D721Med (cell line): ENCODE data around the gene CYSTM1.

ENCODE experiments used
- DNase-seq: peaks from one replicate; pipeline ENCODE4 v3.0.0; 2011; ENCODE audit warnings: low spot score; ENCODE audit not compliant: insufficient read length
- FAIRE-seq: peaks from 2 replicates; lab custom pipeline; 2011; peaks lifted over from hg19 to GRCh38; lab: Jason Lieb, UNC
- TF ChIP-seq, protein P1 (sequence below): IDR thresholded peaks from 2 replicates; pipeline ENCODE4 v1.5.1; 2012; ENCODE audit warnings: mild to moderate bottlenecking, control low read depth; ENCODE audit not compliant: insufficient read depth; ENCODE audit errors: missing control alignments

The CYSTM1 gene

DNA sequence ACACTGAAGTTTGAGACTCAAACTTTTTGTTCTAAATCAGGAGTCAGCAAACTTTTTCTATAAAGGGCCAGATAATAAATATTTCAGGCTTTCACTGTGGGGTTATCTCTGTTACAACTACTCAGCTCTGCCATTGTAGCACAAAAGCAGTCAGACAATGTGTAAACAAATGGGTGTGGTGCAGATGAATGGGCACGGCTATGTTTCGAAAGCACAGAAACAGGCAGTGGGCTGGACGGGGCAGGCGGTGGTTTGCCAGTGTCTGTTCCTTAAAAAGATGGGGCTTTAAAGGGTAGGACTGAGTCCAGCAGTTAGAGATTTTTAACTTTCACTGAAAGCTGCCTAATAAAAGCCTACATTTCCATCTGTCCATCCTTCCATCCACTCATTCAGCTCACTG is 79.0 kb downstream of the CYSTM1 start:
- FAIRE-seq (no peak), DNase-seq (no peak)
- TF ChIP-seq, protein P1, sequence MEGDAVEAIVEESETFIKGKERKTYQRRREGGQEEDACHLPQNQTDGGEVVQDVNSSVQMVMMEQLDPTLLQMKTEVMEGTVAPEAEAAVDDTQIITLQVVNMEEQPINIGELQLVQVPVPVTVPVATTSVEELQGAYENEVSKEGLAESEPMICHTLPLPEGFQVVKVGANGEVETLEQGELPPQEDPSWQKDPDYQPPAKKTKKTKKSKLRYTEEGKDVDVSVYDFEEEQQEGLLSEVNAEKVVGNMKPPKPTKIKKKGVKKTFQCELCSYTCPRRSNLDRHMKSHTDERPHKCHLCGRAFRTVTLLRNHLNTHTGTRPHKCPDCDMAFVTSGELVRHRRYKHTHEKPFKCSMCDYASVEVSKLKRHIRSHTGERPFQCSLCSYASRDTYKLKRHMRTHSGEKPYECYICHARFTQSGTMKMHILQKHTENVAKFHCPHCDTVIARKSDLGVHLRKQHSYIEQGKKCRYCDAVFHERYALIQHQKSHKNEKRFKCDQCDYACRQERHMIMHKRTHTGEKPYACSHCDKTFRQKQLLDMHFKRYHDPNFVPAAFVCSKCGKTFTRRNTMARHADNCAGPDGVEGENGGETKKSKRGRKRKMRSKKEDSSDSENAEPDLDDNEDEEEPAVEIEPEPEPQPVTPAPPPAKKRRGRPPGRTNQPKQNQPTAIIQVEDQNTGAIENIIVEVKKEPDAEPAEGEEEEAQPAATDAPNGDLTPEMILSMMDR: no peak

DNA sequence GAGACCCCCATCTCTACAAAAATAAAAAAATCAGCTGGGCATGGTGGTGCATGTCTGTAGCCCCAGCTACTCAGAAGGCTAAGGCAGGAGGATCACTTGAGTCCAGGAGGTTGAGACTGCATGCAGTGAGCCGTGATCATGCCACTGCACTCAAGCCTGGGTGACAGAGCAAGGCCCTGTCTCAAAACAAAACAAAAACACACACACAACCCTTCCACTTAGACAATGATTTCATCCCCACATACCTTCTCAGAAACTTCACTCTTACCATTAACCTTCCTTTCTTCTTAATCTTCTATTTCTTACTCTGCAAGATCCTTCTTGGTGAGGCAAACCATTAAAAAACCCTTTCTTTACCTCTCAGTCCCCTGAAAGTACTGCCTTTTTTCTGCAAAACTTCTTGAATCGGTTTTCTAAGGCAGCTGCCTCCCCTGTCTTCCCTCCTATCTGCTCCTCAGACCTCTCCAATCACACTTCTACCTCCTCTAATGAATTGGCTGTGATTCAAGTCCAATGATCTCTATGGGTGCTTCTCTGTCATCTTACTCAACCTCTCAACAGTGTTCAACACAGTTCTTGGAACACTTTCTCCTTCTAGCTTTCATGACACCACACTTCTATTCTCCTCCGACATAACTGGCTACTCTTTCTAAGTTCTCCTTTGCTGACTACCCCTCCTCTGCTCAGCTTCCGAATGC is 80.6 kb downstream of the CYSTM1 start:
- no peak for DNase-seq
- FAIRE-seq: no peak
- TF ChIP-seq, protein P1: no peak

DNA sequence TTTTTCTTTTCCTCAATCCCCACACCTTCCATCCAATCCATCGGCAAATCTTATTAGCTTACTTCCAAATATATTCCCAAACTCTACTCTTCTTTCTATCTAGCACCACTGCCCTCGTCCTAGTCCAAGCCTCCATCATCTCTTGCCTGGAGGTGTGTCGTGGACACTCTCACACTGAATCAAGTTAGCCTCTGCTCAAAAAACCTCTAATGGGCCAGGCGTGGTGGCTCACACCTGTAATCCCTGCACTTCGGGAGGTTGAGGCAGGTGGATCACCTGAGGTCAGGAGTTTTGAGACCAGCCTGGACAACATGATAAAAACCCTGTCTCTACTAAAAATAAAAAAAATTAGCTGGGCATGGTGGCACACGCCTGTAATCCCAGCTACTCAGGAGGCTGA is 81.7 kb downstream of the CYSTM1 start:
- TF ChIP-seq, protein P1: no peak
- FAIRE-seq (no peak), DNase-seq (no peak)

DNA sequence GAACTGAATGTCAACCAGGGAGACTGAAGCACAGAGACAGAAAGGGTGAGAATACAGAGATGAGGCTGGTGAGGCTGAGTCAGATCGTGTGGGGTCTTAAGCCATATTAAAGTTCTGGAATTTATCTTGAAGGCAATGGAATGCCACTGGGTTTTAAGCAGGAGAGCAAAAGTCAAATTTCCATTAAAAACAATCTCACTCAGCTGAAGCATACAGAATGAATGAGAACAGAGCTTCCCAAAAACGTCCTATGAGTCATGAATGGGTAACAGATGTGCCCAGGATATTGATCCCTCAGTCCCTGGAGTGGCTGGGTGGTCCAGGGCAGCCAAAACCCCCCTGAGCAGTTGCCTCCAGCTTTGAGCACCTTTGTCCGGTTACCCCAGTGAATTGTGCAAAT is 83.0 kb downstream of the CYSTM1 start:
- DNase-seq (no peak), FAIRE-seq (no peak)
- TF ChIP-seq, protein P1: no peak

DNA sequence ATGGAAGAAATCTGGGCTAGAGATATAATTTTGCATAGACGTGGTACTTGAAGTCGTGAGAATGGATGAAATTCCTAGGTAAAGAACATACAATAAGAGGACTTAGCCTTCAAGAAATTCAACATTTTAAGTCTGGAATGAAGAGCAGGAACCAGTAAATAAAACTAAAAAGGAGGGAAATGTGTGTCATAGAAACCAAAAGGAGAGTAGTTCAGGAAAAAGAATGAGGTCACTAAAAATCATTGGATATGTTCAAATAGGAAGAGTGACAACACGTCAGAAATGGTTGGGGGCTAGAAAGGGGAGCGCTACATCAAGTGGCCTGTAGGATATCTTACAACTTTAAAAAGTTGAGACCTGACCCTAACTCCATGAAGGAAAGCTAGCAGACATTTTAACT is 83.9 kb downstream of the CYSTM1 start:
- DNase-seq (no peak), FAIRE-seq (no peak)
- TF ChIP-seq, protein P1: no peak

DNA sequence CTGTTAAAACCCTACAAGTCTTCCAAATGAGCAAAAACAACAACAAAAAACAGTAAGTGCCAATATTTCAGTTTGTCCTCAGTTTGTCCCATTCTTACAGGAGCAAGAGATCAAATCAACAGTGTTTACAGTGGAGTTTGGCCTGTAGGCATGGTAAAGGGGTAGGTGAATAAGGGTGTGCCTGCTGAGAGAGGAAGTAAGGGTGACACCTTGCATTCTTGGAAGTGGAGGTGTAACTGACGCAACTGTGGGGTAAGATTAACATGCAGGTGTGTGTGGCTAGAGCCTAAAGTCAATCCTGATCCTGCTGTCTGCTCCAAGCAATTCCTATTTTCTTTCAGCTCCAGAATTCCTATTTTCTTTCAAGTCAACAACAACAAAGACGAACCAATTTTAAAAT is 84.5 kb downstream of the CYSTM1 start:
- no peak for DNase-seq
- no peak for FAIRE-seq
- TF ChIP-seq, protein P1: no peak

DNA sequence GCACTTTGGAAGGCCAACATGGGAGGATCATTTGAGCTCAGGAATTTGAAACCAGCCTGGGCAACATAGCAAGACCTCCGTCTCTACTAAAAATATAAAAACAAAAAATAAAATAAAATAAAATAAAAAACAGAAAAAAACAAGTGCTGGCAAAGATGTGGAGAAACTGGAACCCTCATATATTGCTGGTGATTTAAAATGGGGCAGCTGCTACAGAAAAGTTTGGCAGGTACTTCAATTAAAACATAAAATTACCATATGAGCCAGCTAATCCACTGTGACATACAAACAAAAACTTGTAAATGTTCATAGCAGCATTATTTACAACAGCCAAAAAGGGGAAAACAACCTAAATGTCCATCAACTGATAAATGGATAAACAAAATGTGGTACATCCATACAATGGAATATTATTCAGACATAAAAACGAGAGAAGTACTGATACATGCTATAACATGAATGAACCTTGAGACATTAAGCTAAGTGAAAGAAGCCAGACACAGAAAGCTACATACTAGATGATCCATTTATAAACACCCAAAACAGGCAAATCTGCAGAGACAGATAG is 85.2 kb downstream of the CYSTM1 start:
- no peak for DNase-seq
- FAIRE-seq: no peak
- TF ChIP-seq, protein P1: no peak
